BLaER1 (cell line): ENCODE measurements around the gene GDF9.
A peak's percentile ranks its signal among the peaks of the same experiment; 100 is the strongest.

Experiments used
- H3K27ac ChIP-seq: shearing (Covaris generic); formaldehyde crosslinking; 2 replicates; pipeline ENCODE4 v1.8.1; 2022
- H3K27me3 ChIP-seq: shearing (Covaris generic); formaldehyde crosslinking; 2 replicates; pipeline ENCODE4 v1.8.1; 2022
- H3K36me3 ChIP-seq: shearing (Covaris generic); formaldehyde crosslinking; 2 replicates; pipeline ENCODE4 v1.8.1; 2022
- H3K4me1 ChIP-seq: shearing (Covaris generic); formaldehyde crosslinking; 2 replicates; pipeline ENCODE4 v1.8.1; 2022
- H3K4me2 ChIP-seq: shearing (Covaris generic); formaldehyde crosslinking; 2 replicates; pipeline ENCODE4 v1.8.1; 2022
- H3K4me3 ChIP-seq: shearing (Covaris generic); formaldehyde crosslinking; 2 replicates; pipeline ENCODE4 v1.8.1; 2022
- H3K9ac ChIP-seq: shearing (Covaris generic); formaldehyde crosslinking; 2 replicates; pipeline ENCODE4 v1.8.1; 2022
- H3K9me3 ChIP-seq: shearing (Covaris generic); formaldehyde crosslinking; 2 replicates; pipeline ENCODE4 v1.8.1; 2022
- H4K20me1 ChIP-seq: shearing (Covaris generic); formaldehyde crosslinking; 2 replicates; pipeline ENCODE4 v1.8.1; 2022
- Cebpa-rat ChIP-seq: shearing (Covaris generic); IDR thresholded peaks from 2 replicates; pipeline ENCODE4 v1.8.1; 2022

Gene GDF9

DNA sequence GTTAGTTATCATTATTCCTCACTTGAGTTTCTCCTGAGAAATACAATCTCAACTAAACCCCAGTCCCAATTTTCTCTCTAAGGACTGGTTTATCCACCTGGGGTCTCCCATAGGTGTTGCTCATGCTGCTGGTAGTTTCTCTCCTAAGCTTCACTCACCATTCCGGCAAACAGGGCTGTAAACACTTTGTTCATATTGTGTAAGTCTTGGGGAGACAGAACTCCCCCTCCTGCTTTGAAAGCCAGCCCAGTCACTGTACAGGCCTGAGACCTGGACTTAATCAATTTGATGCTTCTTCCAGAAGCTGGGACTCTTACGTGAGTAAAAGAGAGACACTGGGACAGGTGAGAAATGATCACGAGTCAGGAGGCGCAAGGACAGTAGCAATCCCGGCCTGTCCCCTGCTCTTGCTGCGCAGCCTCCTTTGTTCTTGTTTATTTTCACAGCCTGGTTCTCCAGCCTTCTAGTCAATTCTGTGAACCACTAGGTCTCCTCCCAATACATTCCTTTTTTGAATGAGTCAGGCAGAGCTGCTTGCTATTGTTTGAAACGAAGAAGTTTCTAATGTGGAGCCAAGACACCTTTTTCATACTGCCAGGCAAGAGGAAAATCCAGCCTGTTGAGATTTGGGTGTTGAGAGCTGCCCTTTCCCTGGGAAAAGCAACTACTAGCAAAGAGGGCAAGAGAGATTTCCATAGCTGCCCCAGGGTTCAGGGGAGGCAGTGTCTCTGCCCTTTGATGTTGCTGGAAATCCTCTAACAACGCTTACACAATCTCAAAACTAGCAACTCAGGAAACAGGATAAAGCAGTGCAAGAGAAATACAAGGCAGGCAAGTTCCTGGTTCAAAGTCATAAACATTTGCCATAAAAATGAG is 26.6 kb downstream of the GDF9 start:
- no peak overlapping the region for H3K4me2 ChIP-seq
- H3K4me3 ChIP-seq, result no peak overlapping the region
- no peaks in the 10 kb centered on the region for H3K27me3 ChIP-seq
- no peak overlapping the region for H3K9ac ChIP-seq
- no peak for TF ChIP-seq Cebpa-rat
- H3K36me3 ChIP-seq, result no peaks in the 10 kb centered on the region
- peaks cover 25% of the 10 kb centered on the region for H3K4me1 ChIP-seq
- no peaks in the 10 kb centered on the region for H3K9me3 ChIP-seq
- H4K20me1 ChIP-seq, result no peaks in the 10 kb centered on the region
- H3K27ac ChIP-seq, result no peak overlapping the region

DNA sequence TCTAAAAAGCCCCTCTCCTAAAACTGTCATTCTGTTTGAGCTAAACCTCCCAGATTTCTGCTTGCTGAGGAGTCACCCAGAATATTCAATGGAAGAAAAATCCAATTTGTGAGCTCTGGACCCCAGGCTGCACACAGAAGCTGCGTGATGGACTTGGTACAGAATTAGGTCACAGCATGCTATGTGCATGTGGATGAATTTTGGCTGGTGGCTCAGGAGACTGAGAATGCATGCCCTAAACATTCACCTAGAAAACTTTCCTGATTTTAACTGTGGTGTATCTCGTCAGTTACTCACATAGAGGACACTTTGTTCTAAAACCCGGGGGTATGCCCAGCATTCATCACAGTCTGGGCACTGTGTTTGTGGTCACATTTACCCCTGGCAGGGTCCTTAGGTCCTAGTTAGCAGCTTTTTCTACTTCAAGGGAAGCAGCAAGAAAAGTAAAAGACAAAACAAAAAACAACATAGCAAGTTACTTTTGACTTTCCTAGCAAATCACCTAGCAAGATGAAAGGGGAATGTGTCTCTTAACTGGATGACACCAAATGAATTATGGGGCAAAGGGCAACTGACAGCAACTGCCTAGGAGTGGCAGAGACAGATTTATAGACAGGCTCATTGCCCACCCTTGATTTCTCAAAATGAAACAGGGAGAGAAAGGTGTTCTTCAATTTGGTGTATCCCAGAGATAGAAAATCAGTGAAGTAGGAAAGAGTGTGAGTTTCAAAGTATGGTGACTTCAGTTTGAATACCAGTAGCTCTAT is 27.6 kb downstream of the GDF9 start:
- Histone ChIP-seq H4K20me1 (no peaks in the 10 kb centered on the region), H3K36me3 (no peaks in the 10 kb centered on the region), H3K4me1 (peaks cover 25% of the 10 kb centered on the region), H3K9ac (no peak overlapping the region), H3K27ac (no peak overlapping the region), H3K4me2 (no peak overlapping the region), H3K27me3 (no peaks in the 10 kb centered on the region), H3K9me3 (no peaks in the 10 kb centered on the region), H3K4me3 (no peak overlapping the region)
- TF ChIP-seq Cebpa-rat, result no peak

DNA sequence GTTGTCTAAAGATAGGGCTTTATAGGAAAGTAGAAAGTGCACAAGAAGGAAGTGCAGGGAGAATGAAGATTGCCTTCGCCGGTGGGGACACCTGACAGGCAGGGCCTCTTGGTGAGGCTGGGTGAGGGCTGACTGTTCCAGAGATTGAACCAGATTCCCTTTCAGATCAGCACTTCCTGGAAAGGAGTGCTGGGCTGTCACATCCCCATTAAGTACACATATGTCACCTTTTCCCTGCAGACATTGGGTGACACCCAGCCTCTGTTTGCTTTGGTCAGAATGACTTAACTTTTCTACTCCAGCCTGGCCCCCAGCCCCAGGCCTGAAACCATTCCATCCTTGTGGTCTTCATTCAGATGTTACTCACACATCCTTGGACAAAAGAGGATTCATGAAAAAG is 28.4 kb downstream of the GDF9 start:
- Histone ChIP-seq H3K4me1 (peaks cover 25% of the 10 kb centered on the region), H3K4me2 (peak overlapping the region; percentile 50; the same call in 1 of the 2 replicates), H4K20me1 (no peaks in the 10 kb centered on the region), H3K4me3 (no peak overlapping the region), H3K27me3 (no peaks in the 10 kb centered on the region), H3K9me3 (no peaks in the 10 kb centered on the region), H3K9ac (no peak overlapping the region), H3K27ac (no peak overlapping the region), H3K36me3 (no peaks in the 10 kb centered on the region)
- no peak for TF ChIP-seq Cebpa-rat

DNA sequence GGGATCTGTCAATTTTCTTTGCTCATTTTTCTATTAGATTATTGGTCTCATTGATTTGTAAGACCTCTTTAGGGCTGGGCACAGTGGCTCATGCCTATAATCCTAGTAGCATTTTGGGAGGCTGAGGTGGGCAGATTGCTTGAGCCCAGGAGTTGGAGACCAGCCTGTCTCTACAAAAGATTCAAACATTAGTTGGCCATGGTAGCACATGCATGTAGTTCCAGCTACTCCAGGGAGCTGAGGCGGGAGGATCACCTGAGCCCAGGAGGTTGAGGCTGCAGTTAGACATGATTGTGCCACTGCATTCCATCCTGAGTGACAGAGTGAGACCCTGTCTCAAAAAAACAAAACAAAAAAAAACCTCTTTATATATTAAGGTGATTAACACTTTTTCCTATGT is 29.4 kb downstream of the GDF9 start:
- Histone ChIP-seq H3K9ac (no peak overlapping the region), H3K27me3 (peaks cover 5% of the 10 kb centered on the region), H3K36me3 (no peaks in the 10 kb centered on the region), H3K9me3 (no peaks in the 10 kb centered on the region), H3K27ac (no peak overlapping the region), H3K4me2 (peak overlapping the region; percentile 50), H4K20me1 (no peaks in the 10 kb centered on the region), H3K4me3 (no peak overlapping the region), H3K4me1 (peaks cover 25% of the 10 kb centered on the region)
- no peak for TF ChIP-seq Cebpa-rat

DNA sequence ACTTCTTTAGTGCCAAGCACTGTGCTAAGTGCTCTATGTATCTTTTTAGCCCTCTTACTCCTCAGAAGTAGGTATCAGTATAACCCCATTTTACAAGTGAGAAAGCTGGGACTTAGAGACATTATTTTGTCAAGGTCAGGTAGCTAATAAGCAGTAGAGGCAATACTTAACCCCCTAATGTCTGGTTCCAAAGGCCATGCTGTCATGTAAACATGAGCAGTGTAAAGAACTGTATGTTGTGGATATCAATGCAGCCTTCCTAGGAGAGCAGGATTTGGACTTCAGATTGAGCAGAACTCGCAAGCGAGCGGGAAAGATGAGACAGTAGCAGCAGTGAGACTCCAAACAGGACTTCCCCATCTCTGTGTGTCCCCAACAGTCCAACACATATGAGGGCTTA is 32.2 kb downstream of the GDF9 start:
- peaks cover under 1% of the 10 kb centered on the region; the same call in 1 of the 2 replicates for H4K20me1 ChIP-seq
- peaks cover 24% of the 10 kb centered on the region for H3K4me1 ChIP-seq
- no peak overlapping the region for H3K9ac ChIP-seq
- no peaks in the 10 kb centered on the region for H3K36me3 ChIP-seq
- peaks cover 33% of the 10 kb centered on the region for H3K27me3 ChIP-seq
- no peak overlapping the region for H3K4me3 ChIP-seq
- no peak for TF ChIP-seq Cebpa-rat
- no peak overlapping the region for H3K4me2 ChIP-seq
- no peak overlapping the region for H3K27ac ChIP-seq
- H3K9me3 ChIP-seq, result no peaks in the 10 kb centered on the region

DNA sequence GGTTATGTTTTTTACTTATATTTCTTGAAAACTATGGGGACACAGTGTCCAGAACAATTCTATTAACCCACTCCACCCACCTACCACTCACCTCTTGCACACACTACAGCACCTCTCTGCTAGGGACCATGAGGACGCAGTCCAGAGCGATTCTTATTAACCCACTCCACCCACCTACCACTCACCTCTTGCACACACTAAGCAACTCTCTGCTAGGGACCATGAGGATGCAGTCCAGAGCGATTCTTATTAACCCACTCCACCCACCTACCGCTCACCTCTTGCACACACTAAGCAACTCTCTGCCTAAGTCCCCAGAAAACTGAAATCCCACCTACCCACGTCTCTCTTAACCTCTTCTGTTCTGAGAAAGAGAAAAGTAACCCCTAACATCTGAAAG is 33.7 kb downstream of the GDF9 start:
- Histone ChIP-seq H3K4me2 (no peak overlapping the region), H3K4me3 (no peak overlapping the region), H3K4me1 (peaks cover 20% of the 10 kb centered on the region), H3K27ac (no peak overlapping the region), H3K9me3 (no peaks in the 10 kb centered on the region), H3K36me3 (no peaks in the 10 kb centered on the region), H4K20me1 (peaks cover 4% of the 10 kb centered on the region; the same call in 1 of the 2 replicates), H3K9ac (no peak overlapping the region), H3K27me3 (peaks cover 47% of the 10 kb centered on the region)
- TF ChIP-seq Cebpa-rat, result no peak

DNA sequence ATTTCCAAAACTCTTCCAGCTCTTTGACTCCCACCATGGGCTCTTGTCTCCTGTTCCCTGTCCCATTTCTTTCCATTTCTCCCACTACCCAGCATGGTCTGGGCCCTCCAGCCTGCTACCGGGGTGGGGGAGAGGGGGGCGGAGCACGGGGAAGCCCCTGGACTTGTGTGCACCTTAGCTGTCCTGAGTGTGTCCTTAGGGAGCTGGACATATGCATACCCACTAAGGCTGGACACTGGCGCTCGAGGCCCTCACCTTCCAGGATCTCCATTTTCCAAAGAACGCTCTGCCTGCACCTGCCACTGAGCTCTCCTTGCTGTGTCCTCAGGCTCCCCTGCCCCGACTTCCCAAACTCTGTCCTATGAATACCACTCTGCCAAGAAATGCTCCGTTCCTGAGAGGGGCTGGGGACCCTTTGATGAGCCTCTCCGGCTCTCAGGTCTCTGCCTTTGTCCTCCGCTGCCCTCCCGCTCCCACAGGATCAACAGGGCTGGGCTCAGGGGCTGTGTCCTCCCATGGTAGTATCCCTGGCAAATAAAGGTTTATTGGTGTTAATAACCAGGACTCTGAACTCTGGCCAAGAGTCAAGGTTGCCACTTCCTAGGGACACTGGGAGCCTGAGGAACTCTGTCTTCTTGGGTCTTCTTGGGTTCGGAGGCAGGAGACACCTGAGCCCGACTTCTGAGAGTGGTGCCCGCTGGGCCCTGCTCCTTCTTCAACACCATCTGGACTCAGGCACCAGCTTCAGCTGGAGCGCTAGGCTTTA is 35.0 kb downstream of the GDF9 start:
- TF ChIP-seq Cebpa-rat, result no peak

DNA sequence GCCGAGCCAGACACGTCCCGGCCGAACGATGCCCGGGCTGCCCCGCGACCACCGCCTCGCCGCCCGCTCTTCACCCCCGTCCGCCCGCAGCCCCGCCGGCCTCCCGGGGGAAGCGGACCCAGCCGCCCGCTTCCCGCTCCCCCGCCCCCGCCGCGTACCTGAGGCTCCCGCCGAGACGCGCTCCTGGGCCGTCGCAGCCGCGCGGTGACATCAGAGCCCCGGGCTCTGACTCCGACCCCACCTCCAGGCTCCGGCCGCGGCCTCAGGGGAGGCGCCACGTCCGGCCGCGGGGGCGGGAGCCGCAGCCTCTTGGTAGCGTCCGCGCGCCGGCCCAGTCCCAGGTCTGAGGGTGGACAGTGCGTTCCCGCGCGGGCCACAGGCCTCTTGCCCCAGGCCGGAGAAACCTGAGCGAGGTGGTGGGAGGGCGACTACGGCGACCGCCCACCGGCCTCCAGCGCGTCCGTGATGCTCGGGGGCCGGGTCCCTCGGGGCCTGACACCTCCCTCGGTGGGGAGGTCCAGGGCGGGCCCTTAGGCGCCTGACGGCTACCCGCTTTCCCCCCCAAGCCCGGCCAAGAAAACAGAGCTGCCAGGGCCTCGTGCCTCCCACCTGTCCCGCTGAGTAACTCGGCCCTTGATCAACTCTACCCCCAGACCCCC is 35.7 kb downstream of the GDF9 start, which contains the start of gene SHROOM1:
SHROOM1 (minus strand) TSS at position 212 of the 659 bp plus-strand sequence. CDS start 4,507 bp downstream, outside the sequence.
- H3K4me2 ChIP-seq, result peak within 1 kb of the TSS; percentile 95
- no peaks in the 10 kb centered on the region for H3K36me3 ChIP-seq
- peak within 1 kb of the TSS; percentile 77 for H3K4me3 ChIP-seq
- H3K9ac ChIP-seq, result peak within 1 kb of the TSS; percentile 60
- H3K4me1 ChIP-seq, result peaks cover 5% of the 10 kb centered on the region
- TF ChIP-seq Cebpa-rat, result no peak
- H4K20me1 ChIP-seq, result peaks cover 12% of the 10 kb centered on the region; the same call in 1 of the 2 replicates
- peaks cover 68% of the 10 kb centered on the region for H3K27me3 ChIP-seq
- H3K27ac ChIP-seq, result 0 out of 2 replicates have a peak within 1 kb of the TSS, but pooled peaks have one; percentile 15
- no peaks in the 10 kb centered on the region for H3K9me3 ChIP-seq

More for the DNA sequence above, 35.0 kb downstream of the GDF9 start:
- H3K27ac ChIP-seq, result no peak overlapping the region
- peaks cover 4% of the 10 kb centered on the region; the same call in 1 of the 2 replicates for H4K20me1 ChIP-seq
- no peaks in the 10 kb centered on the region for H3K9me3 ChIP-seq
- H3K4me2 ChIP-seq, result peak overlapping the region; percentile 95
- no peaks in the 10 kb centered on the region for H3K36me3 ChIP-seq
- peaks cover 60% of the 10 kb centered on the region for H3K27me3 ChIP-seq
- peak overlapping the region; percentile 60; the same call in 1 of the 2 replicates for H3K9ac ChIP-seq
- peak overlapping the region; percentile 77 for H3K4me3 ChIP-seq
- peaks cover 7% of the 10 kb centered on the region for H3K4me1 ChIP-seq
